UCSD-AML1 (cell line): ENCODE measurements around the gene TMEM18.
"Not testable (repeated sequence)": the region's sequence is repeated elsewhere in the genome, so short reads cannot be mapped to it uniquely, and the experiment has no call there.

Source experiments
- DNase-seq: peaks from one replicate; lab custom pipeline; 2025; ENCODE audit not compliant: unreplicated experiment; lab: John Stamatoyannopoulos, UW

The TMEM18 gene

GRCh38 chr2:694174-694573 lies 17.0 kb upstream of the TMEM18 start:
- no peak for DNase-seq

DNA sequence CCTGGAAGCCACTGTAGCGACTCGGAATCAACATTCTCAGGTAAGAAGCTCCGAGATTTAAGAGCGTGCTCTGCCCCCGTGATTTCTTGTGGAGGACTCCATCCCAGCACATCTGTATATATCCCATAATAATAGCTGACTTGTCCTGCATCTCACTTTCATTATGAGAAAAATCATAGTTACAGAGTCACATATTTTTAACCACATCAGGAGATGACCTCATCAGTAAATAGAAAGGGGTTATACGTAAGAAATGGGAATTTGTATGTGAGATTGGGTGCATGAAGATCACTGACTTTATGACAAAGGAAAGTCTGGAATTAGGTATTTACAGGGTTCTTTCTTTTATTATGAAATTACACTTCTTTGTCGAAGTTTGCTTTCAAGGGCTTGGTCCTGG lies 16.4 kb upstream of the TMEM18 start:
- DNase-seq, result no peak

GRCh38 chr2:692767-693166 lies 15.6 kb upstream of the TMEM18 start:
- DNase-seq, result no peak

DNA sequence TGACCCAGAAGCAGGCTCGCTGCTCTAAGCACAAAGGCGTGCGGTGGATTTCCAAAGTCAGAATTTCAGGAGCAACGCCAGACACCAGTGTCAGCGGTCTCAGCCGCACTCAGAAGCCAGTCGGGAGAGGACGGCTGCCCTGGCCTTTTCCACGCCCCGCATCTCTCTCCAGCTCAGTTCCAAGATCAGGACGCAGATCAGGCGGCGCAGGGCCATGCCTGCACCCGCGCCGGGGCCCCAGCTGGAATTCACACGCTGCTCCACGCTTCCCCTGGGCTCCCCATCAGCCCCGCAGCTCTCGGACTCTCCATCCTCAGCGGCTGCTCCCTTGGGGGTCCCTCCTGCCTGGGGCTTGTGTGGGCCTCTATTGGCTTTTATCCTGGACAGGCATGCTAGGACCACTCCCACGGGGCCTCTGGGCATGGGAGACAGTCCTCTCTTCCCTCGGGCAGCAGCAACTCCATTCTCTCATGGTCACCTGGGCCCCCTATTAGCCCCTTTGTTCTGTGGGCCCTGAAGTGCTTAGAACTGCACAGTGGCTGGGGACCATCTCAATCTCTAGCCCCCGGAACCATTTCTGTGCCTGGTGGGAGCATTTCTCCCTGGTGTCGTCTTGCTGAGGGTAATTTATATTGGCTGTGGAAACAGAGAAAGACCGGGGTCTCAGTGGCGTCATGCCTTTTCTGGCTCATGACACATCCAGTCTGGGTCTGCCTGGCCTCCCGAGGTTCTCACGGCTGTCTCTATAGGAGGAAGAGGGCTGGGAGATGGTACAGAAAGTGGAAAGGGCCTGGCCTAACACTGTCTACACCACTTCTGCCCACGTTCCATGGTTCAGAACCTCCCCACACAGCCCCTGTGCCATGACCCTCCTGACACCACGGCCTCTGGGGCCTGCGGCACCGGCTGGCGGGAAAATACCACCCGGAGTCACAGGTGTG lies 14.9 kb upstream of the TMEM18 start:
- DNase-seq, result no peak

DNA sequence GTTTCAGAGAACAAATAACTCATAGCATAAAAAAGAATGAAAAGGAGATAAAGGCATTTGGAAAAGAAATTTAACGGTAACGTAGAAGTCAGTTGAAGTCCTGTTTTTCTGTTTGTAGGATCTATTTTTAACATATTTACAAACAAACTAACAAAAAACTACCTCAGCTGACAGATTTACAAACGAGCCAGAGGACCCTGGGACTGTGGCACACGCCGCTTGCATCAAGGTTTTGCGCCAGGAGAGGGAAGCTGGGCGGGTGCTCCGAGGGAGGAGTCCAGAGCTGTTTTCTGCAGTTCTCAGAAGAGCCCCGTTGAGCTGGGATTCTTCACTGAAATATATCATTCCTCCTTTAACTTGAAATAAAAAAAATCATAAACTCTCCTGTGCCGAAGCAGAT lies 13.6 kb upstream of the TMEM18 start:
- no peak for DNase-seq

GRCh38 chr2:689877-690510 lies 12.8 kb upstream of the TMEM18 start:
- no peak for DNase-seq

DNA sequence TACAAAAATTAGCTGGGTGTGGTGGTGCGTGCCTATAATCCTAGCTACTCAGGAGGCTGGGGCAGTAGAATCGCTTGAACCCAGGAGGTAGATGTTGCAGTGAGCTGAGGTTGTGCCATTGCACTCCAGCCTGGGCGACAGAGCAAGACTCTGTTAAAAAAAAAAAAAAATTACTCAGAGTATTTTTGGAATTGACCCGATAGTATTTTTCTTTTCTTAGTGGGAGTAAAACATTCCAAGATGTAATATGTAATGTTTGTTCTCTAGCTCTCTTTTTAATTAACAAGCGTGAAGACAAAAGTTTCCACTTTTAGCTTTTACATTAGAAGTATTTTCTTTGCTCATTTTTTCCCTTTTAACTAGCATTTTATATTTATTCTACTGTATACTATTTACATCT lies 12.0 kb upstream of the TMEM18 start:
- no peak for DNase-seq

DNA sequence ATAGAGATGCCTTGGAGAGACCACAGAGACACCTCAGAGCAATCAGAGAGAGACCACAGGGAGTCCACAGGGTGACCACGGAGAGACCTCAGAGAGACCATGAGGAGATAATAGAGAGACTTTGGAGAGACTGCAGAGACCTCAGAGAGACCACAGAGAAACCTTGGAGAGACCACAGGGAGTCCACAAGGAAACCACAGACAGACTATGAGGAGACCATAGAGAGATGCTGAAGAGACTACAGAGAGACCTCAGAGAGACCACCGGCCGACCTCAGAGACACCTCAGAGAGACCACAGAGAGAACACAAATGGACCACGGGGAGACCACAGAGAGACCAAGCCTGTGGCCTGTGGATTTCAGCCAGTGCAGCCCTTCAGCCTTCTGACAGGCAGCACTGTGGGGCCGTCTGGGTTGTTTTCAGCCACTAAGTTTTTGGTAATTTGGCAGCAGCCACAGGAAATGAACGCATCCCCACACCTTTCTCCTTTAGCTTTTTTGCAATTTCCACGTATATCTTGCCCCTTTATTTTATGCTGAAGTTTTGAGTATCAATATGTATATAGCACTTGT lies 11.4 kb upstream of the TMEM18 start:
- no peak for DNase-seq

DNA sequence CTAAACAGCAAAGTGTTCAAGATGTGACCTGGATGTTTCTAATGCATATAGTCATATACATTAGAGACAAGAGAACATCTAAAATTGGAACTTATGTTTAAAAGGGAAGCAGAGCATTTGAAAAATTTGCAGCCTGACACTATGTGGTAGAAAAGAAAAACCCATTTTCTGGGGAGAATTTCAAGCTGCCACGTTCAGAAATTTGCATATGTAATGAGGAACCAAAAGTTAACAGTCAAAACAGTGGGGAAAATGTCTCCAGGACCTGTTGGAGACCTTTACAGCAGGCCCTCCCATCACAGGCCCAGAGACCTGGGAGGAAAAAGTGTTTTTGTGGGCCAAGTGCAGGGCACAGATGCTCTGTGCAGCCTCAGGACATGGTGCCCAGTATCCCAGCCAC lies 8.2 kb upstream of the TMEM18 start:
- no peak for DNase-seq

GRCh38 chr2:684913-685312 lies 7.7 kb upstream of the TMEM18 start:
- not testable (repeated sequence) for DNase-seq

DNA sequence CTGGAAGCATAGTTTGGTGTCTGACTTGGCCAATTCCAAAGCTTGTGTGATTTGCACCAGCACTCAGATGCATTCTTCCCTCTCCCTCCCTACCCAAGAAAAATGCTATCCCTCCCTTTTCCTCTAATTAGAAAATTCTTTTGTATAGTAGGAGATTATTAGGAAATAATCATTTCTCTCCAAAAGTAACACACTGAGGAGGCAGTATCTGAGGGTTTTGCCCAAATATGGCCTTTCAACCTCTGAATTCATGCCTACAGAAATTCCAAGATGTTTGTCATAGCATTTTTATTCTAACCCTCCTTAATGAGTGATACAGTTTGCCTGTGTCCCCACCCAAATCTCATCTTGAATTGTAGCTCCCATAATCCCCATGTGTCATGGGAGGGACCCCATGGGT lies 5.0 kb upstream of the TMEM18 start:
- DNase-seq, result no peak

DNA sequence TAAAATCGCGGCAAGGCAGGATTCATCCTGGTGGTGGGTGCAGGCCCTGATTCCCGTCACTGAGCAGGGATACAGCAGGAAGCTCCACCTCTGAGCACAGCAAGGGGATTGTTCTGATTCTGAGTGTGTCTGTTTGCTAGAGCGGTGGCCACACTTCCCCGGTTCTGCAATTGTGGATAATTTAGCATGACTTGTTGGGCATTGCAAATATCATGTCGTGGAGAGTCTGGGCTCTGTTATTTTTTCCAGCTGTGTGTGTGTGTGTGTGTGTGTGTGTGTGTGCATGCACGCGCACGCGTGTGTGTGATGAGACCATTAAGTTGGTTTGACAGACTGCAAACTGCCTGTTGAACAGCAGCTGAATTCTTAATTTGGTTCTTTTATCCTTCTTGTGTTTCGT lies 4.1 kb upstream of the TMEM18 start:
- DNase-seq, result no peak

GRCh38 chr2:680496-680895 lies 3.3 kb upstream of the TMEM18 start:
- no peak for DNase-seq

DNA sequence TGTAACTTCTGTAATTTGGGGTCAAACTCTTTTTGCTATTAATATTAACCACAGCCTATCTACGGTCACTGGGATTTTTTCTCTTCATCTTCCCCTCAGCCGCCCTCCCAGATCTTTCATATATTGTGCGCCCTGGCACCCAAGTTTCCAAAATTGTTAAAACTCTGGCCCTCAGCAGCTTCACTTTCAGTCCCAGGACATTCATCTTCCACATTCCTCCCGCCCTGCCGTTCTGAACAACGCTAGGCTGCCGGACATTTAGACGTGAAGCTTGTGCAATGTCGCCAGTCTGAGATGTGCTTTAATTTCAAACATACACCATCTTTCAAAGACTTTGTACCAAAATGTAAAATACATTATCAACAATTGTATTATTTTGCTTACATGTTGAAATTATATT lies 1.8 kb upstream of the TMEM18 start:
- DNase-seq, result no peak

DNA sequence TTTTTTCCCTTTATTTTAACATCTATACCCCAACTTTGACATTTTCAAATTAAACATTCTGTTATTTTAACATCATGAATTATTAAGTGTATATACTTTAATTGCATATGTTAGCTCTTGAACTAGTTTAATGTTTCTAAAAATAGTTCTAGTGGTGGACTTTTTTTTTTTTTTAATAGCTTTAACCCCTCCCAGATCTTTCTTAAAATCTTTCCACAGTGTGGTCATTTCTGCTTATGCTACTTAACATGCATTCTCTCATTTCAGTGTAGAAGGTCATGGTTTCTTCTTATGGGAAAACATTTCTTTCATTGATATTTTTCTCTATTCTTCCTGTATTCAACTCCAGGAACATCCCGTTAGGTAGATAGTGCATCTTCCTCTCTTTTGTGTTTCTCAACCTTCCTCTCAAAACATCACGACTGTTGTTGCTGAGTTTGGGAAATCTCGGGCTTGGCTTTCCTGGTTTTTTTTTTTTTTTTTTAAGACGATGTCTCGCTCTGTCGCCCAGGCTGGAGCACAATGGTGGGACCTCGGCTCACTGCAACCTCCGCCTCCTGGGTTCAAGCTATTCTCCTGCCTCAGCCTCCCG lies 849 bp upstream of the TMEM18 start:
- DNase-seq, result no peak

GRCh38 chr2:676647-677055 lies 555 bp downstream of the TMEM18 start:
- peak; percentile 99 for DNase-seq

DNA sequence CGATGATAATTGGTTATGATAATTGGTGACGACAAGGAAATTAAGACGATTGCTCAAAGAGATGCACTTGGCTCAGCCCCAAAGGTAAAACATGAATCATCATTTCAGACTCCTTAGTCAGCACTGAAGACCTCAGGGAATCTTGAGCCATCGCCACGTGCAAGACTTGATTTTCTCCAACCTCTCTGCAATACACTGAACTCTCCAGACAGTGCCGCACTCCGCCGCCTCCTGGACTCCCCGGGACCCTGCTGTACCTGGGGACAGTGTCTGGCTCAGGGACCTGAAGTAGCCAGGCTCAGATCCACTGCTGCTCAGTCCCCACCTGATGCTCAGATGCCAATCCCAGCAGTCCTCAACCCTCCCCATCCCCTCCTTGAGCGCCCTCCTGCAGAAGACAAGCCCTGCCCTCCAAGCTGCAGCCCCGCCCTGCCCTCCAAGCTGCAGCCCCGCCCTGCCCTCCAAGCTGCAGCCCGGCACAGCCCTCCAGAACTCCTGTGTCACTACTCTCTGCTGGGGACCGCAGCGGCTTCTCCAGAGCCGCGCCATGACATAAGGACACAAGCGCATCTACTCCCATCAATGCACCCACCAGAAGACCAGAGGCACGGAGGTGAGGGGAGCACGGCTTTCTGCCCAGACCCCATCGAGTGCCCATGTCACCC lies 1.1 kb downstream of the TMEM18 start:
- no peak for DNase-seq

- DNase-seq, result no peak
These were observed 1.7 kb downstream of the TMEM18 start for GRCh38 chr2:675460-675859.

- no peak for DNase-seq
These were observed 2.2 kb downstream of the TMEM18 start for GRCh38 chr2:675051-675450.

DNA sequence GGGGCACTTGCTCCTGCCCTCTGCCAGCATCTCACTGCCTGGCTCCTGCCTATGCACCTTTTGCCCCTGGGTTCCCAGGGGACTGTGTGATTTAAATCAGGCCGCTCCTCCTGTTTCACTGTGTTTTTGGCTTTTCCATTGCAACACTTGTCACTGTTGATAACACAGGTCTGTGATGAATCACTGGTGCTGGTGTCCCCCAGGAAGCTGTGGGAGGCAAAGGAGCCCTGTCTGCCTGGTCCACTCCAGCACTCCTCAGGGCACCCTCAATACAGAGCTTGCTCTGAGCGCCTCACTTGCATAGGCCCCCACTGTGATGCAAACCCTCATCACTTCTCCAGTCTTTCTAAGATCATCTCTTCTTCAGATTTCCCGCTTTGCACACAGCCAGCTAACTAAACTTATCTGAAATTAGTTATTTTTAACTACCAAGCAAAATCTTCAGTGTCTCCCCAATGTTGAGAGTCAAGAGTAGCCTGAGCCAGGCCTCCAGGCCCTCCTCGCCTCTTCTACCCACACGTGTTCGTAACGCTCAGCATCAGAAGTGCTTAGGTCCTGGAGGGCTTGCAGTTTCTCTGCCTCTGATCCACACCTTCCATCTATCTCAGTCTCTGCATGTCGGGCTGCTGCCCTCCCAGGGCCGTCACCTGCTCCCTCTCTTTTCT lies 2.8 kb downstream of the TMEM18 start:
- DNase-seq, result no peak
